ENCODE data around the gene C16orf95. TPM values are rescaled to one million over a fixed set of nuclear protein-coding genes. Genes with fewer than 3 reads are reported as not detected.
A peak's percentile ranks its signal among the peaks of the same experiment; 100 is the strongest.

C16orf95 gene
- total and polyA plus RNA-seq, 2 of the 4 experiments (the other 2 are of a cell fraction) = 2.0 to 4.7 TPM

- no peak for TF ChIP-seq MAFK (IDR thresholded peaks at IDR 0.05; ENCODE audit: low read depth, low read length)
These were observed 19.1 kb downstream of the C16orf95 start (continued) for GRCh38 chr16:87297918-87298631.

DNA sequence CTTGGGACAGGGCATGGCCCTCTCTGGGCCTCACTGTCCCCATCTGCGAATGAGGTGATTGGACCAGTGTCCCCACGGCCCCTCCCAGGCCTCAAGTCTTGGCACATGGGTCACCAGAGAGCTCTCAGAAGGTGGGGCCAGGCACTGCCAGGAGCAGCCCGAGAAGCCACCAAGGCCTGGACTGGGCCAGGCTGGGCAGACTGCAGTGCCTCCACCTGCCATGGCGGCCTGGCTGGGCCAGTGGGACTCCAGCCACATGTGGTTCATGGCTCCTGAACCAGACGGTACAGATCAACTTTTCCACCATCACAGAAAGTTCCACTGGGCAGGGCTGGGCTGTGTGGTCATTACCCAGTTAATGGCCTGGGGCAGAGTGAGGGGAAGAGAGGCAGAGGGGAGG, 19.8 kb downstream of the C16orf95 start:
- POLR2A ChIA-PET (ENCODE audit: unreplicated experiment) = no interaction called here
- ATAC-seq (ENCODE audit: low read depth) (no peak), DNase-seq (no peak)
- Histone ChIP-seq H3K18ac (ENCODE audit: low read depth, low read length) (no peak overlapping the region), H4K8ac (ENCODE audit: low read depth in 2 of 2, low read length in 2 of 2) (no peak overlapping the region), H3K9me1 (ENCODE audit: insufficient read depth, low read length) (no peaks in the 10 kb centered on the region), H3K27me3 (ENCODE audit: control insufficient read depth, insufficient read depth, low read length) (0 out of 2 replicates have a peak, but pooled peaks cover 2% of the 10 kb centered on the region), H2BK20ac (ENCODE audit: low read depth, low read length) (no peak overlapping the region), H3K9me3 (ENCODE audit: control insufficient read depth, insufficient read depth, low read length) (no peaks in the 10 kb centered on the region; the same call in 1 of the 2 replicates), H3K79me1 (ENCODE audit: low read depth in 1 of 2, low read length in 2 of 2) (no peaks in the 10 kb centered on the region), H4K20me1 (ENCODE audit: insufficient read depth, low read length) (no peaks in the 10 kb centered on the region), H2BK120ac (ENCODE audit: low read depth, low read length) (no peak overlapping the region), H3K56ac (ENCODE audit: extremely low read depth, insufficient read depth, low read length) (no peak overlapping the region), H2BK15ac (ENCODE audit: low read depth, low read length) (no peak overlapping the region), H3K4me3 (ENCODE audit: insufficient read depth, low read depth, low read length) (no peak overlapping the region), H3K36me3 (ENCODE audit: control insufficient read depth, insufficient read depth, low read length) (no peaks in the 10 kb centered on the region), H2AK9ac (replicated peaks; ENCODE audit: low read depth, low read length, poor library complexity) (peak overlapping the region; percentile 51), H3K4me2 (ENCODE audit: low read depth, low read length) (no peak overlapping the region), H2BK5ac (ENCODE audit: low read depth, low read length, poor library complexity, severe bottlenecking) (no peak overlapping the region), H3K14ac (replicated peaks; ENCODE audit: low read depth, low read length) (no peak overlapping the region), H3K4ac (ENCODE audit: low read depth, low read length) (no peak overlapping the region), H3K4me1 (ENCODE audit: control insufficient read depth, insufficient read depth, low read length) (no peaks in the 10 kb centered on the region), H4K91ac (ENCODE audit: insufficient read depth, low read depth, low read length) (no peak overlapping the region), H3K9ac (ENCODE audit: low read depth, low read length) (no peak overlapping the region), H3K23ac (ENCODE audit: low read depth, low read length) (no peak overlapping the region), H3K27ac (ENCODE audit: insufficient read depth, low read length) (no peak overlapping the region), H4K5ac (ENCODE audit: low read depth, low read length) (no peak overlapping the region), H2AK5ac (ENCODE audit: low read depth, low read length) (no peak overlapping the region), H2AFZ (replicated peaks; ENCODE audit: low read length, poor library complexity) (no peak overlapping the region)
- no TSS peak for BruUV-seq (replicated peaks)
- in situ Hi-C loops (cut with MboI; ENCODE audit: low sequenced_read_pairs) = no loop called here
- intact Hi-C loops (cut with micrococcal nuclease) = no loop called here
- dilution Hi-C loops (cut with HindIII; ENCODE audit: low sequenced_read_pairs, unreplicated experiment) = no loop called here
- TF ChIP-seq MAFK (IDR thresholded peaks at IDR 0.05; ENCODE audit: low read depth, low read length) = no peak
- no peak for TF ChIP-seq RFX5 (IDR thresholded peaks at IDR 0.05; ENCODE audit: low read depth, low read length)
- no peak for TF ChIP-seq MAZ (IDR thresholded peaks at IDR 0.05; ENCODE audit: borderline replicate concordance, low read depth, low read length)
- TF ChIP-seq NFE2L2 (IDR thresholded peaks at IDR 0.05; ENCODE audit: low read depth, low read length) = no peak
- TF ChIP-seq RAD21 (IDR thresholded peaks at IDR 0.05; ENCODE audit: low read length) = no peak
- TF ChIP-seq POLR2A (IDR thresholded peaks at IDR 0.05; ENCODE audit: low read depth, low read length) = no peak
- WGBS, 2 experiments (ENCODE audit: extremely low coverage in 2 of 2, insufficient read length in 1 of 2) = 81% methylated on average over 3 of the region's 5 CpGs; no CpG with 5 or more reads in 1 of the 2 experiments
- CTCF ChIA-PET = interaction anchor here (1.1 kb wide), 1 partner anchor 97 kb away, joined by 11 read pairs; no protein-coding TSS in a partner anchor

All from IMR-90 (cell line).